Measurements from ENCODE around the gene GUK1.

- TF ChIP-seq TAF1 (IDR thresholded peaks at IDR 0.05; ENCODE audit: low read depth) (no peak), RAD21 (IDR thresholded peaks at IDR 0.05; ENCODE audit: low read depth) (no peak), CEBPB (IDR thresholded peaks at IDR 0.05) (no peak), EGR1 (IDR thresholded peaks at IDR 0.05) (no peak), FOXM1 (IDR thresholded peaks at IDR 0.05; ENCODE audit: borderline replicate concordance, low read depth) (no peak), TEAD4 (IDR thresholded peaks at IDR 0.05) (no peak), YY1 (IDR thresholded peaks at IDR 0.05; ENCODE audit: low read depth) (no peak), CREB1 (IDR thresholded peaks at IDR 0.05; ENCODE audit: low read depth) (no peak), EP300 (IDR thresholded peaks at IDR 0.05; ENCODE audit: borderline replicate concordance) (no peak)
Measured at GRCh38 chr1:228146417-228147150, 6.5 kb downstream of the GUK1 start.
